HG02981 (cell line): ENCODE data around the gene ILRUN.
"Not testable (repeated sequence)": the region's sequence is repeated elsewhere in the genome, so short reads cannot be mapped to it uniquely, and the experiment has no call there.

Experiments
- ATAC-seq: cut with Tn5 transposase; IDR thresholded peaks from one replicate; pipeline ENCODE4 v1.9.1; 2021; ENCODE audit warnings: mild to moderate bottlenecking, moderate library complexity; ENCODE audit not compliant: unreplicated experiment

ILRUN gene

GRCh38 chr6:34697904-34698559, 1.5 kb upstream of the ILRUN start:
- ATAC-seq: no peak

- ATAC-seq: no peak
These were observed 923 bp upstream of the ILRUN start for GRCh38 chr6:34697544-34697836.

GRCh38 chr6:34696189-34696738, 303 bp downstream of the ILRUN start:
- ATAC-seq: peak; percentile 24

GRCh38 chr6:34695729-34696188, 808 bp downstream of the ILRUN start:
- ATAC-seq: no peak

GRCh38 chr6:34692280-34692679, 4.3 kb downstream of the ILRUN start:
- no peak for ATAC-seq

GRCh38 chr6:34689742-34690141, 6.8 kb downstream of the ILRUN start:
- no peak for ATAC-seq

- no peak for ATAC-seq
These were observed 7.6 kb downstream of the ILRUN start for GRCh38 chr6:34688956-34689355.

GRCh38 chr6:34684919-34685318, 11.6 kb downstream of the ILRUN start:
- no peak for ATAC-seq

GRCh38 chr6:34684364-34684763, 12.2 kb downstream of the ILRUN start:
- no peak for ATAC-seq

GRCh38 chr6:34680802-34681515, 15.6 kb downstream of the ILRUN start:
- peak; percentile 68 for ATAC-seq

- not testable (repeated sequence) for ATAC-seq
These were observed 16.3 kb downstream of the ILRUN start for GRCh38 chr6:34680313-34680712.

- ATAC-seq: no peak
These were observed 16.9 kb downstream of the ILRUN start for GRCh38 chr6:34679552-34680253.

- no peak for ATAC-seq
These were observed 20.4 kb downstream of the ILRUN start for GRCh38 chr6:34676140-34676539.

GRCh38 chr6:34674930-34675329, 21.6 kb downstream of the ILRUN start:
- ATAC-seq: not testable (repeated sequence)

GRCh38 chr6:34674268-34674639, 22.3 kb downstream of the ILRUN start:
- ATAC-seq: no peak

GRCh38 chr6:34673064-34673463, 23.5 kb downstream of the ILRUN start:
- no peak for ATAC-seq

- no peak for ATAC-seq
These were observed 23.9 kb downstream of the ILRUN start for GRCh38 chr6:34672657-34673043.

- ATAC-seq: peak; percentile 87
These were observed 24.5 kb downstream of the ILRUN start for GRCh38 chr6:34671801-34672656.

- ATAC-seq: no peak
These were observed 25.2 kb downstream of the ILRUN start for GRCh38 chr6:34671367-34671766.

GRCh38 chr6:34668799-34669198, 27.8 kb downstream of the ILRUN start:
- ATAC-seq: not testable (repeated sequence)
